ENCODE results near the gene C1QL3.

C1QL3 gene

DNA sequence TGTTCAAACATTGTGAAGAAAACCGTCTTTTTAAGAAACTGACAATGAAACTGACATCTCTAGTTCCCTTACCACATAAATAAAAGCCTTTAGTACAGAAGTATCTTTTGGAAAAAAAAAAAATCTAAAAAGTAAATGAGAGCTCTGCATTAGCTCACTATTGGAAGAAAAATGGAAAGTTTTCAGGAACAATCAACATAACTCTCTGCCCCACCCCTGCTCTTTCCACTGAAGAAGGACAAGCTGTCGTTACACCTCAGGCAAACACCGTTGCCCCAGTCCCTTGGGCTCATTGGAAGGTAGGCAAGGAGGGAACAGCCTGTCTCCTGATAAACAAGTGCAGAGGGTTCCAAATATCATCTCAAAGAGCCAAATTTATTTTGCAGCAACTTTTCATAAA is 22.4 kb upstream of the C1QL3 start:
- TF ChIP-seq POU2F2 (IDR thresholded peaks at IDR 0.05; ENCODE audit: low read depth, low read length) (no peak), TAF1 (IDR thresholded peaks at IDR 0.05; ENCODE audit: low read depth, low read length) (no peak), SPI1 (IDR thresholded peaks at IDR 0.05; ENCODE audit: low read depth, low read length) (no peak), PAX5 (IDR thresholded peaks at IDR 0.05; ENCODE audit: insufficient read depth, low read length, severe bottlenecking) (no peak), POLR2AphosphoS5 (IDR thresholded peaks at IDR 0.05; ENCODE audit: low read depth, low read length) (no peak), POLR2A (IDR thresholded peaks at IDR 0.05; ENCODE audit: low read depth, low read length) (no peak)
- no peak for FAIRE-seq
- DNase-seq (ENCODE audit: insufficient read length, low spot score), result no peak

DNA sequence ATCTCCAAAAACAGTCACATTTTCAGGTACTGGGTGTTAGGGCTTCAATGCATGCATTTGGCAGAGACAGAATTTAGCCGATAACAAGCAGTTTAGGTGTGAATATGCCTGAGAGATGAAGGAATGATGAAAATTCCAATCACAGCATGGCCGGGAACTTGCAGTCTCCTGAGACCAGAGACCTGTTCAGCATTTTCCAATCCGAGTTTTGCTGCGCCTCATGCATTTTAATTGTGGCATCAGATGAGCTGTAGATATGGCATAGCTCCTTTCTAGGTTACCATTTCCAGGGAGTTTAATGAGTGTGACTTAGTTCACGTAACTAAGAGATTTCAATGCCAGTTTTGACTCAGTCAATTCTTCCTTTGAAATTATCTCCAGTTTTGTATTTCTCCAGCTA is 14.5 kb upstream of the C1QL3 start:
- FAIRE-seq, result no peak

GRCh38 chr10:16529853-16530252 is 8.2 kb upstream of the C1QL3 start:
- no peak for FAIRE-seq
- TF ChIP-seq TAF1 (IDR thresholded peaks at IDR 0.05; ENCODE audit: low read depth, low read length), result no peak
- DNase-seq (ENCODE audit: insufficient read length, low spot score), result no peak

More for the DNA sequence above, 14.5 kb upstream of the C1QL3 start:
- DNase-seq (ENCODE audit: insufficient read length, low spot score), result no peak
- no peak for TF ChIP-seq TAF1 (IDR thresholded peaks at IDR 0.05; ENCODE audit: low read depth, low read length)
- TF ChIP-seq POU2F2 (IDR thresholded peaks at IDR 0.05; ENCODE audit: low read depth, low read length), result no peak
- no peak for TF ChIP-seq PAX5 (IDR thresholded peaks at IDR 0.05; ENCODE audit: insufficient read depth, low read length, severe bottlenecking)
- TF ChIP-seq SPI1 (IDR thresholded peaks at IDR 0.05; ENCODE audit: low read depth, low read length), result no peak

DNA sequence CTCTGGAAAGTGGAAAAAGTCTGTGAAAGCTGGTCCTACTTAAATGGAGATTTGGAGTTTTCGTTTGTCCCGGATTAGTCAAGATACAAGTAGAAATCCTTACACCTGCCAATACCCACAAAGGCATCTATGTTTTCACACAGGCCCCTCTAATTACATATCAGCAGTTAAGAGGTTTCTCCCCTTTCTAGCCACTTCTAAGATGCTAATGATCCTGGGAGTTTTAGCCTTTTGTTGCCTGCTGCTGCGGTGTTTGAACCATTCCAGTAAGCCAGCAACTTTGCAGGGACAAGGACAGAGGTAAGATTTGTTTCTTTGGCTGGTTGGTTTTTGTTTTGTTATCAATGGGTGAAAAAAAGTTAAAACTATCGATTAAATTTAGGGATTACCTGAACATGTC is 5.8 kb upstream of the C1QL3 start:
- TF ChIP-seq PAX5 (IDR thresholded peaks at IDR 0.05; ENCODE audit: insufficient read depth, low read length, severe bottlenecking), result no peak
- TF ChIP-seq POLR2AphosphoS5 (IDR thresholded peaks at IDR 0.05; ENCODE audit: low read depth, low read length), result no peak
- TF ChIP-seq POLR2A (IDR thresholded peaks at IDR 0.05; ENCODE audit: low read depth, low read length), result no peak
- TF ChIP-seq SPI1 (IDR thresholded peaks at IDR 0.05; ENCODE audit: low read depth, low read length), result no peak
- TF ChIP-seq POU2F2 (IDR thresholded peaks at IDR 0.05; ENCODE audit: low read depth, low read length), result no peak
- TF ChIP-seq TAF1 (IDR thresholded peaks at IDR 0.05; ENCODE audit: low read depth, low read length), result no peak
- FAIRE-seq (no peak), DNase-seq (ENCODE audit: insufficient read length, low spot score) (no peak)

GRCh38 chr10:16520900-16521299 is 779 bp downstream of the C1QL3 start:
- FAIRE-seq, result no peak
- peak; percentile 48 for DNase-seq (ENCODE audit: insufficient read length, low spot score)
- TF ChIP-seq POLR2AphosphoS5 (IDR thresholded peaks at IDR 0.05; ENCODE audit: low read depth, low read length), result no peak
- TF ChIP-seq TAF1 (IDR thresholded peaks at IDR 0.05; ENCODE audit: low read depth, low read length), result no peak
- TF ChIP-seq SPI1 (IDR thresholded peaks at IDR 0.05; ENCODE audit: low read depth, low read length), result no peak
- TF ChIP-seq POU2F2 (IDR thresholded peaks at IDR 0.05; ENCODE audit: low read depth, low read length), result no peak
- no peak for TF ChIP-seq POLR2A (IDR thresholded peaks at IDR 0.05; ENCODE audit: low read depth, low read length)
- TF ChIP-seq PAX5 (IDR thresholded peaks at IDR 0.05; ENCODE audit: insufficient read depth, low read length, severe bottlenecking), result no peak

DNA sequence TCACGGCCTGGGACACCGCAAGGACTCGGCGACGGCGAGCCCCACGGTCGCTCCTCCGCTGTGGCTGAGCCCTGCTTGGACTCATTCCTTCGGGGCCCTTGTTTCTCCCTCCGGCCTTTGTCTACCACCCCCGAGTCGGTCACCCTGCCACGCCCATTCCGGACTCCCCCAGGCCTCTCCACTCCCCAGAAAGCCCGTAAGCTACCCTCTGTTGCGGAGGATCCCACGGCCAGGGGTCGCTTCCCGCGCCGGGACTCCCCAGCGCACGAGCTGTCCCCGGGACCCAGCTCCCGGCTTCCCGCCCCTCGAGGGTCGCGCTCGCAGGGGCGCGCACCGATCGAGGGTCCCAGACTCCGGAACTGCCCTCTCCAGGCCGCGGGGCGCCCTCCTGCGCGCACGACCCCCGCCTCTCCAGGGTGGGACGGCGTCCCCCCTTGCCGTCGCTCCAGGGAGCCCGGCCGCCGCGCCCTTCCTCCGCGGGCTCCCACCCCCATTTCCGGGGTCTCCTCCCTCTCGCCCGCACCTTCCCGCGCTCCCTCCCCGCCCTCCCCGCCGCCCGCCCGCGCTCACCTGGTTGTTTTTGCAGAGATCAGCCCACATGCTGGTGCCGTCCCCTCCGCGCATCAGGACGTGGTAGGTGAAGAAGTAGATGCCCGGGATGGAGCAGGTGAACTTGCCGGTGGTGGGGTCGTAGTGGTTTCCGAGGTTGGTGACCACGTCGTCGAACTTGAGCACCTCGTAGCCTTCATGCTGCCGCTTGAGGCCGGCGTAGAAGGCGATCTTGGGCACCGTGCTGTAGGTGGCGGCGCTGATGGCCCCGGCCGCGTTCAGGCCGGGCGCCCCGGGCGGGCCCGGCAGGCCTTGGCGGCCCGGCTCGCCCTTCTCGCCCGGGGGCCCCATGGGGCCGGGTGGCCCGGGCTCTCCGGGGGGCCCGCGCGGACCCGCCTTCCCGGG is 1.5 kb downstream of the C1QL3 start:
- no peak for DNase-seq (ENCODE audit: insufficient read length, low spot score)
- no peak for TF ChIP-seq SPI1 (IDR thresholded peaks at IDR 0.05; ENCODE audit: low read depth, low read length)
- TF ChIP-seq POLR2A (IDR thresholded peaks at IDR 0.05; ENCODE audit: low read depth, low read length), result no peak
- no peak for FAIRE-seq

DNA sequence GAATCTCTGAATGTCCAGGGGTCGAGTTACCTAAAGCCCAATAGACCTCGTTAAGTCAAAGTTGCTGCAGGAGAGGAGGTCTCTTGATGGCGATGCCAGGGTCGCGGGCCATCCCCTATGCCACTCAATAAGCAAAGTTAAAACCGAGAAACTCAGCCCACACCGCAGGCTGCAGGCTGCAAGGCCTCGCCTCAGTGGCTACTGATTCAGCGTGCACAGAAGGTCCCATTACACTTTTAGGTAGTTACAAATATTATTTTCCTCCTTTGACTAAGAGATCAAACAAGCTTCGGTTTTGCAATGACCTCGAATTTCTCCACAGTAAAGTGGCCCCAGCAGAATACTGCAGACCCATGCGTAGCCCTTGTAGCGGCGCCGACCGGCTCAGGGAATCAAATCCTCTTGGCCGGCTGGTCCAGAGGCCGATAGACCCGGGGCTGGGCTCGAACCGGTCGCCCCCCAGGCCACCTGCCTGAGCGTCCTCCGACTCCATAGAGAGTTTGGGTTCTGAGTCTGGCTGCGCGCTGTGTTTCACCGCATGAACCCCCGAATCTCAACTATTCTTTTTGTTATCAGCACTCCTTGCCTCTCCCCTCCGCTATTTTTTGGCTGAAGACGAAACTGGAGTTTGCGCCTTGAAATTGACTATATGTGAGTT is 2.3 kb downstream of the C1QL3 start:
- TF ChIP-seq POLR2AphosphoS5 (IDR thresholded peaks at IDR 0.05; ENCODE audit: low read depth, low read length) (no peak), PAX5 (IDR thresholded peaks at IDR 0.05; ENCODE audit: insufficient read depth, low read length, severe bottlenecking) (no peak), SPI1 (IDR thresholded peaks at IDR 0.05; ENCODE audit: low read depth, low read length) (no peak), TAF1 (IDR thresholded peaks at IDR 0.05; ENCODE audit: low read depth, low read length) (no peak), POLR2A (IDR thresholded peaks at IDR 0.05; ENCODE audit: low read depth, low read length) (no peak), POU2F2 (IDR thresholded peaks at IDR 0.05; ENCODE audit: low read depth, low read length) (no peak)
- no peak for DNase-seq (ENCODE audit: insufficient read length, low spot score)
- FAIRE-seq, result no peak

DNA sequence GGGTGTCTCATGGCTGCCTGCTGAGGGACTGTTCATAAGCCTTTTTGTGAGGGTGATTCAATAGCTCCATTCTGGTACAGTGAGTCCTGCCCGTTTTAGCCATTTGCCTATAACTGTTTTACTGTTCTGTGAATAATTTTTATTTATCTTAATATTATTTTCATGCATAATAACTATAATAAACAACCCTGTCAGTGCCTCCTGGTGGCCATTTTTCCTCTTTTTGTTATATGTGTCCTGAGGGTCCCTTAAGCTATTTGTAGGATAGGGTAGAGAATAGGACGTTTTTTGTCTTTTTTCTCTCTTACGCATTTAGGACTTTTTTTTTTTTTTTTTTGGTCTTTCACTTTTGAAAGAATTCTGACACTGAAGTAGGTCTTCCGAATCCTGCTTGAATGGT is 2.9 kb downstream of the C1QL3 start:
- DNase-seq (ENCODE audit: insufficient read length, low spot score) (no peak), FAIRE-seq (no peak)
- TF ChIP-seq SPI1 (IDR thresholded peaks at IDR 0.05; ENCODE audit: low read depth, low read length), result no peak
- TF ChIP-seq POU2F2 (IDR thresholded peaks at IDR 0.05; ENCODE audit: low read depth, low read length), result no peak

DNA sequence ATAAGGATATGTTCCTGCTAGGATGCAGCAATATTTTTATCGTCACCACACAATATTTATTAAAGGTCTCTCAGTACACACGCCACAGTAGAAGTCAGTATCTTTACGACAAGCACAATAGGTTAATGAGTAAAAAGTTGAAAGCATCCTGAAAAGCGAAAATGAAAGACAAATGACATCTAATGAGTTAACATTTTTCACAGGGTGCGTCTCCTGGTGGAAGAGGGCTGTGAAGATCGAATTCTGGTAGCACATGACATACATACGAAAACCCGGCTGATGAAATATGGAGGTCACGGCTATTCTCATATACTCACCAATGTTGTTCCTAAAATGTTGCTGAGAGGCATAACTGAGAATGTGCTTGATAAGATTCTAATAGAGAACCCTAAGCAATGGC is 10.8 kb downstream of the C1QL3 start:
- TF ChIP-seq POU2F2 (IDR thresholded peaks at IDR 0.05; ENCODE audit: low read depth, low read length) (no peak), SPI1 (IDR thresholded peaks at IDR 0.05; ENCODE audit: low read depth, low read length) (no peak), POLR2AphosphoS5 (IDR thresholded peaks at IDR 0.05; ENCODE audit: low read depth, low read length) (no peak), PAX5 (IDR thresholded peaks at IDR 0.05; ENCODE audit: insufficient read depth, low read length, severe bottlenecking) (no peak), POLR2A (IDR thresholded peaks at IDR 0.05; ENCODE audit: low read depth, low read length) (no peak), TAF1 (IDR thresholded peaks at IDR 0.05; ENCODE audit: low read depth, low read length) (no peak)
- DNase-seq (ENCODE audit: insufficient read length, low spot score) (no peak), FAIRE-seq (no peak)

GRCh38 chr10:16509996-16510395 is 11.7 kb downstream of the C1QL3 start:
- no peak for FAIRE-seq
- no peak for DNase-seq (ENCODE audit: insufficient read length, low spot score)
- no peak for TF ChIP-seq TAF1 (IDR thresholded peaks at IDR 0.05; ENCODE audit: low read depth, low read length)

Measured in GM12891 (cell line).